Liver (tissue), 9 donors: ENCODE results near the gene LTBP4. TPM values are rescaled to one million over a fixed set of nuclear protein-coding genes. Genes with fewer than 3 reads are reported as not detected.

Experiments used
- DNase-seq: peaks from one replicate; pipeline ENCODE4 v3.0.0-alpha.2; 2017; ENCODE audit warnings: low spot score
- H3K27ac ChIP-seq, 2 donors: one replicate each; pipeline ENCODE4 v1.7.0; 2013; ENCODE audit warnings: inconsistent platforms in 2 of 2, low read length in 2 of 2, control low read depth in 1 of 2, low read depth in 1 of 2, mild to moderate bottlenecking in 1 of 2
- H3K27me3 ChIP-seq, 4 donors: one replicate each; pipeline versions ENCODE4 v1.6.1 to v1.7.0; 2013; ENCODE audit warnings: low read length in 3 of 4, inconsistent platforms in 1 of 4, mild to moderate bottlenecking in 1 of 4, moderate library complexity in 1 of 4; ENCODE audit not compliant: control insufficient read depth in 4 of 4, insufficient read depth in 4 of 4
- H3K36me3 ChIP-seq, 4 donors: one replicate each; pipeline versions ENCODE4 v1.6.1 to v1.7.0; 2013; ENCODE audit warnings: low read length in 3 of 4, mild to moderate bottlenecking in 3 of 4, low read depth in 1 of 4, moderate library complexity in 1 of 4; ENCODE audit not compliant: control insufficient read depth in 4 of 4, insufficient read depth in 3 of 4
- H3K4me1 ChIP-seq, 4 donors: one replicate each; pipeline versions ENCODE4 v1.6.1 to v1.7.0; 2013; ENCODE audit warnings: low read length in 3 of 4, mild to moderate bottlenecking in 3 of 4, moderate library complexity in 1 of 4; ENCODE audit not compliant: control insufficient read depth in 4 of 4, insufficient read depth in 4 of 4
- H3K4me3 ChIP-seq, 3 donors: one replicate each; pipeline versions ENCODE4 v1.6.1 to v1.7.0; 2013; ENCODE audit warnings: low read length in 3 of 3, control low read depth in 1 of 3, low read depth in 1 of 3, mild to moderate bottlenecking in 1 of 3
- H3K9ac ChIP-seq, 2 donors: one replicate each; pipeline ENCODE4 v1.7.0; 2013; ENCODE audit warnings: low read length in 2 of 2, mild to moderate bottlenecking in 2 of 2, moderate library complexity in 2 of 2, control low read depth in 1 of 2, low read depth in 1 of 2
- H3K9me3 ChIP-seq, 4 donors: one replicate each; pipeline versions ENCODE4 v1.6.1 to v1.7.0; 2013; ENCODE audit warnings: low read length in 3 of 4; ENCODE audit not compliant: control insufficient read depth in 4 of 4
- EGR1 ChIP-seq, 2 donors: IDR thresholded peaks; 2 replicates each; pipeline ENCODE4 v1.6.1; 2016 to 2018; ENCODE audit warnings: antibody characterized with exemption in 2 of 2, low read depth in 2 of 2
- FOXA1 ChIP-seq: IDR thresholded peaks from 2 replicates; pipeline ENCODE4 v1.6.1; 2016; ENCODE audit warnings: antibody characterized with exemption
- FOXA2 ChIP-seq: IDR thresholded peaks from 2 replicates; pipeline ENCODE4 v1.6.1; 2016; ENCODE audit warnings: antibody characterized with exemption
- HNF4A ChIP-seq, 2 donors: conservative IDR thresholded peaks; 2 replicates each; pipeline ENCODE4 v1.6.1; 2016; ENCODE audit warnings: antibody characterized with exemption in 2 of 2, mild to moderate bottlenecking in 2 of 2
- HNF4G ChIP-seq: IDR thresholded peaks from 2 replicates; pipeline ENCODE4 v1.6.1; 2016; ENCODE audit warnings: antibody characterized with exemption
- JUND ChIP-seq, 2 donors: IDR thresholded peaks; 2 replicates each; pipeline ENCODE4 v1.6.1; 2016; ENCODE audit warnings: antibody characterized with exemption in 2 of 2
- NR2F2 ChIP-seq: IDR thresholded peaks from 2 replicates; pipeline ENCODE4 v1.6.1; 2016; ENCODE audit warnings: antibody characterized with exemption
- REST ChIP-seq: IDR thresholded peaks from 2 replicates; pipeline ENCODE4 v1.6.1; 2016; ENCODE audit warnings: antibody characterized with exemption, mild to moderate bottlenecking
- RXRA ChIP-seq, 2 donors: IDR thresholded peaks; 2 replicates each; pipeline ENCODE4 v1.6.1; 2017 to 2018; ENCODE audit warnings: antibody characterized with exemption in 2 of 2, mild to moderate bottlenecking in 1 of 2
- TAF1 ChIP-seq: conservative IDR thresholded peaks from 2 replicates; pipeline ENCODE4 v1.6.1; 2016; ENCODE audit warnings: antibody characterized with exemption, mild to moderate bottlenecking
- YY1 ChIP-seq: IDR thresholded peaks from 2 replicates; pipeline ENCODE4 v1.6.1; 2016; ENCODE audit warnings: antibody characterized with exemption, mild to moderate bottlenecking
- WGBS: extraction: QIAGEN DNeasy Blood & Tissue Kit; methylation state at CpG from one replicate; pipeline ENCODE4 v1.1.7; 2013; 5-methylcytosine and 5-hydroxymethylcytosine counted together
- polyA plus RNA-seq, 2 donors: library from polyadenylated mRNA; stranded (reverse) in 1 of 2; unstranded in 1 of 2; fragments of 200-250 nt in 1 of 2; fragments of >200 nt in 1 of 2; fragmentation: Nextera tagmentation in 1 of 2; extraction: Ambion mirVana in 1 of 2; gene quantifications; one replicate each; pipeline versions ENCODE4 v1.2.1 to v1.2.3, GENCODE V29; 2013 to 2015
- total RNA-seq, 2 donors: library from RNA; depleted of rRNA; stranded (reverse); fragments of >200 nt; gene quantifications; one replicate each; pipeline ENCODE4 v1.2.3, GENCODE V29; 2014
- TF ChIP-seq, protein P1 (sequence below): IDR thresholded peaks from 2 replicates; pipeline ENCODE4 v1.6.1; 2016; ENCODE audit warnings: antibody characterized with exemption
- donor health status: healthy.
- donor health status: healthy.
- donor health status: healthy.
- donor health status: healthy.
- donor health status: healthy.

LTBP4 gene
- total and polyA plus RNA-seq, 4 donors: 9.6 to 28.7 (median 17.8) TPM

GRCh38 chr19:40611900-40612698 is 10.9 kb downstream of the LTBP4 start:
- TF ChIP-seq FOXA1 (no peak), RXRA (IDR thresholded peaks at IDR 0.05) (peak in 1 of 2 donors; percentile 28), NR2F2 (peak; percentile 82), HNF4A (conservative IDR thresholded peaks at IDR 0.05) (peak in 1 of 2 donors; percentile 25), HNF4G (no peak), TAF1 (no peak), REST (no peak)
- Histone ChIP-seq H3K9ac (no peak overlapping the region), H3K36me3 (peaks cover 0 to 1% (median 0%) of the 10 kb centered on the region in 4 donors), H3K9me3 (no peaks in the 10 kb centered on the region), H3K4me3 (no peak overlapping the region), H3K27me3 (peaks cover 0 to 4% (median 1%) of the 10 kb centered on the region in 4 donors), H3K27ac (no peak overlapping the region), H3K4me1 (peaks cover 6 to 20% (median 8%) of the 10 kb centered on the region in 4 donors)
- 90% methylated on average over 10 of the region's 10 CpGs for WGBS
- DNase-seq: no peak

DNA sequence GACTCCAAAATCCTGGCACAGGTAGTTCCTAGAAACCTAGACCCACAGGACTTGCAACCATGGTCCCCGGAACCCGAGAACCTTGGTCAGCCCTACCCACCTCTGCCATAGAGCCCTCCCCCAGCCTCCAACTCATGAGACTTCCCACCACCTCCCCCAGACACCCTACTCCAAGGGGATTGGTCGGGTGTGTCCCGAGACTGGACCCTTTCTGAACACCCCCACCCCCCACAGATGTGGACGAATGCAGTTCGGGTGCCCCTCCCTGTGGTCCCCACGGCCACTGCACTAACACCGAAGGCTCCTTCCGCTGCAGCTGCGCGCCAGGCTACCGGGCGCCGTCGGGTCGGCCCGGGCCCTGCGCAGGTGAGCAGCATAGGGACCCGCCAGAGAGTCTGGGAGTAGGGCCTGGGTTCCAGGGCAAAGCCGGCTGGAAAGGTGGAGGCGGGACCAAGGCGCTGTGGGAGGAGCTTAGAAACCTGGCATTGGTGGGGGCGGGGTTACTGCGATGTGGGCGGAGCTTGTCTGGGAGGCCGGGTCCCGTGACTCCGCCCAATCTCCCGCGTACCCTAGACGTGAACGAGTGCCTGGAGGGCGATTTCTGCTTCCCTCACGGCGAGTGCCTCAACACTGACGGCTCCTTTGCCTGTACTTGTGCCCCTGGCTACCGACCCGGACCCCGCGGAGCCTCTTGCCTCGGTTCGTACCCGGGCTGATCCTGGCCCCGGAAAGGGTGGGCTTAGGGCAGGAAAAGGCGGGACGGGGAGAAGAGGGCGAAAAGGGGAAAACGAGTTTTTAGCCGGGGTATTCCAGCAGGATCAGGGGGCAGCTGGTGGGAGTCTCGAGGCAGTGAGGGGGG is 11.9 kb downstream of the LTBP4 start:
- TF ChIP-seq TAF1: no peak
- TF ChIP-seq EGR1 (IDR thresholded peaks at IDR 0.05; ENCODE audit: low read depth in 2 of 2): no peak
- TF ChIP-seq NR2F2: no peak
- TF ChIP-seq REST: no peak
- TF ChIP-seq, protein P1, sequence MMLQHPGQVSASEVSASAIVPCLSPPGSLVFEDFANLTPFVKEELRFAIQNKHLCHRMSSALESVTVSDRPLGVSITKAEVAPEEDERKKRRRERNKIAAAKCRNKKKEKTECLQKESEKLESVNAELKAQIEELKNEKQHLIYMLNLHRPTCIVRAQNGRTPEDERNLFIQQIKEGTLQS: no peak
- TF ChIP-seq FOXA1: no peak
- TF ChIP-seq YY1: no peak
- no peak for TF ChIP-seq FOXA2
- no peak for TF ChIP-seq JUND (IDR thresholded peaks at IDR 0.05)
- DNase-seq: peak; percentile 79
- H3K27me3 ChIP-seq: peaks cover 0 to 4% (median 0%) of the 10 kb centered on the region in 4 donors
- H3K4me1 ChIP-seq: peaks cover 6 to 20% (median 8%) of the 10 kb centered on the region in 4 donors
- 30% methylated on average over 50 of the region's 50 CpGs for WGBS
- peaks cover 0 to 1% (median 0%) of the 10 kb centered on the region in 4 donors for H3K36me3 ChIP-seq
- H3K9me3 ChIP-seq: no peaks in the 10 kb centered on the region
- H3K4me3 ChIP-seq: peak overlapping the region in 1 of 3 donors; percentile 38
- H3K9ac ChIP-seq: no peak overlapping the region
- H3K27ac ChIP-seq: peak overlapping the region in 1 of 2 donors; percentile 11
